Activated B cell treated with CpG ODN at 0.5 μM for 24 hours (primary cell): Measurements from ENCODE around the gene PDPK1. TPM values are rescaled to one million over a fixed set of nuclear protein-coding genes. Genes with fewer than 3 reads are reported as not detected.
A peak's percentile ranks its signal among the peaks of the same experiment; 100 is the strongest.
"Not testable (repeated sequence)": the region's sequence is repeated elsewhere in the genome, so short reads cannot be mapped to it uniquely, and the experiment has no call there.

Experiments used
- ATAC-seq: fragments of 200-7000 bp; cut with Tn5 transposase; one replicate; pipeline ENCODE4 v1.10.0; 2021; ENCODE audit warnings: low read depth, mild to moderate bottlenecking, moderate library complexity
- CTCF ChIA-PET: fragments of 350-600 bp; sonication (Branson Sonifier 250); formaldehyde crosslinking; loops from one replicate; lab custom pipeline; 2021; ENCODE audit warnings: antibody characterized with exemption; lab: Charles Lee
- POLR2A ChIA-PET: fragments of 350-600 bp; sonication (Branson Sonifier 250); formaldehyde crosslinking; loops from one replicate; lab custom pipeline; 2021; ENCODE audit warnings: antibody characterized with exemption; lab: Charles Lee
- DNase-seq: peaks from one replicate; pipeline ENCODE4 v3.0.0; 2022
- H3K27ac Mint-ChIP-seq: one replicate; pipeline ENCODE4 v1.8.0; 2020; ENCODE audit warnings: mixed read lengths
- H3K27me3 Mint-ChIP-seq: one replicate; pipeline ENCODE4 v1.8.0; 2021; ENCODE audit warnings: mixed read lengths
- H3K36me3 Mint-ChIP-seq: one replicate; pipeline ENCODE4 v1.8.0; 2021; ENCODE audit warnings: low read depth, mixed read lengths
- H3K4me1 Mint-ChIP-seq: one replicate; pipeline ENCODE4 v1.8.0; 2021; ENCODE audit warnings: mixed read lengths
- H3K4me3 Mint-ChIP-seq: one replicate; pipeline ENCODE4 v1.8.0; 2020; ENCODE audit warnings: mild to moderate bottlenecking, mixed read lengths
- H3K9me3 Mint-ChIP-seq: one replicate; pipeline ENCODE4 v1.8.0; 2020; ENCODE audit warnings: mixed read lengths
- CTCF ChIP-seq: fragments of 200-600 bp; IDR thresholded peaks from one replicate; pipeline ENCODE4 v1.8.0; 2022; ENCODE audit warnings: antibody characterized with exemption, mild to moderate bottlenecking
- intact Hi-C: fragments of 100-400 bp; cut with micrococcal nuclease; formaldehyde crosslinking; loops from one replicate; pipeline ENCODE4 v1.15.1; 2024
- total RNA-seq: library from RNA; stranded (reverse); gene quantifications from 2 replicates; pipeline ENCODE4 v1.2.3, GENCODE V29; 2022

Gene PDPK1
- total RNA-seq, 1 donor from 2014 or later = 62.0 TPM

- peak overlapping the region; percentile 44 for H3K4me3 Mint-ChIP-seq
- peaks cover 8% of the 10 kb centered on the region for H3K36me3 Mint-ChIP-seq
- TF ChIP-seq CTCF = no peak
- H3K27ac Mint-ChIP-seq = no peak overlapping the region
- peaks cover 44% of the 10 kb centered on the region for H3K4me1 Mint-ChIP-seq
- H3K27me3 Mint-ChIP-seq = no peaks in the 10 kb centered on the region
- POLR2A ChIA-PET = no interaction called here
- no peaks in the 10 kb centered on the region for H3K9me3 Mint-ChIP-seq
- CTCF ChIA-PET = no interaction called here
- intact Hi-C loops = loop anchor here (10.0 kb wide), 1 partner anchor 369 kb away; no protein-coding TSS in a partner anchor
- no peak for ATAC-seq
- no peak for DNase-seq
Measured at GRCh38 chr16:2535625-2536013, 2.2 kb upstream of the PDPK1 start.

- Mint-ChIP-seq H3K36me3 (peaks cover 15% of the 10 kb centered on the region), H3K4me3 (peak overlapping the region; percentile 77), H3K27ac (peak overlapping the region; percentile 86), H3K4me1 (peaks cover 44% of the 10 kb centered on the region)
- H3K9me3 Mint-ChIP-seq, CTCF ChIA-PET, H3K27me3 Mint-ChIP-seq, ATAC-seq: not testable (repeated sequence)
- DNase-seq = peak; percentile 7
- POLR2A ChIA-PET = interaction anchor here (0.5 to 1.8 kb wide), 2 partner anchors 24 to 832 kb away, joined by 3 to 8 read pairs; no protein-coding TSS in a partner anchor
- intact Hi-C loops = loop anchor here (10.0 kb wide), 1 partner anchor 365 kb away; no protein-coding TSS in a partner anchor
Measured at GRCh38 chr16:2539192-2539844, 1.5 kb downstream of the PDPK1 start.

- H3K9me3 Mint-ChIP-seq, ATAC-seq, H3K27me3 Mint-ChIP-seq: not testable (repeated sequence)
- H3K4me3 Mint-ChIP-seq = peak overlapping the region; percentile 77
- POLR2A ChIA-PET = interaction anchor here (0.5 to 1.8 kb wide), 3 partner anchors 11 to 833 kb away, joined by 3 to 8 read pairs (median 5); no protein-coding TSS in a partner anchor
- intact Hi-C loops = loop anchor here (10.0 kb wide), 1 partner anchor 365 kb away; no protein-coding TSS in a partner anchor
- peak; percentile 33 for DNase-seq
- H3K36me3 Mint-ChIP-seq = peaks cover 17% of the 10 kb centered on the region
- CTCF ChIA-PET = interaction anchor here (1.1 kb wide), 1 partner anchor 33 kb away, joined by 4 read pairs; no protein-coding TSS in a partner anchor
- peak overlapping the region; percentile 86 for H3K27ac Mint-ChIP-seq
- peaks cover 45% of the 10 kb centered on the region for H3K4me1 Mint-ChIP-seq
Measured at GRCh38 chr16:2539845-2540458, 2.1 kb downstream of the PDPK1 start.

- DNase-seq = peak; percentile 16
- peak; percentile 25 for ATAC-seq
- peaks cover 43% of the 10 kb centered on the region for H3K4me1 Mint-ChIP-seq
- peak overlapping the region; percentile 64 for H3K4me3 Mint-ChIP-seq
- H3K9me3 Mint-ChIP-seq, intact Hi-C loops, H3K27me3 Mint-ChIP-seq: not testable (repeated sequence)
- peaks cover 20% of the 10 kb centered on the region for H3K36me3 Mint-ChIP-seq
- ChIA-PET CTCF (interaction anchor here (1.1 kb wide), 1 partner anchor 34 kb away, joined by 4 read pairs; no protein-coding TSS in a partner anchor), POLR2A (interaction anchor here (0.6 to 1.8 kb wide), 4 partner anchors 8 to 34 kb away, joined by 3 to 8 read pairs (median 4); no protein-coding TSS in a partner anchor)
- H3K27ac Mint-ChIP-seq = peak overlapping the region; percentile 86
Measured at GRCh38 chr16:2540912-2541311, 3.1 kb downstream of the PDPK1 start.

GRCh38 chr16:2541409-2541808 is 3.6 kb downstream of the PDPK1 start:
- Mint-ChIP-seq H3K27ac (peak overlapping the region; percentile 86), H3K36me3 (peaks cover 20% of the 10 kb centered on the region), H3K4me1 (peaks cover 42% of the 10 kb centered on the region), H3K4me3 (peak overlapping the region; percentile 64)
- intact Hi-C loops, H3K27me3 Mint-ChIP-seq, CTCF ChIA-PET, ATAC-seq, H3K9me3 Mint-ChIP-seq, DNase-seq: not testable (repeated sequence)
- POLR2A ChIA-PET = interaction anchor here (0.8 kb wide), 1 partner anchor 9 kb away, joined by 4 read pairs; no protein-coding TSS in a partner anchor

- H3K27me3 Mint-ChIP-seq, intact Hi-C loops, POLR2A ChIA-PET, CTCF ChIA-PET, ATAC-seq, H3K27ac Mint-ChIP-seq, H3K9me3 Mint-ChIP-seq, H3K4me3 Mint-ChIP-seq, DNase-seq: not testable (repeated sequence)
- H3K36me3 Mint-ChIP-seq = peaks cover 18% of the 10 kb centered on the region
- H3K4me1 Mint-ChIP-seq = peaks cover 33% of the 10 kb centered on the region
Measured at GRCh38 chr16:2543771-2544170, 6.0 kb downstream of the PDPK1 start.

- H3K4me3 Mint-ChIP-seq, ATAC-seq, H3K27me3 Mint-ChIP-seq, CTCF ChIA-PET, H3K9me3 Mint-ChIP-seq, H3K4me1 Mint-ChIP-seq, H3K27ac Mint-ChIP-seq, H3K36me3 Mint-ChIP-seq, POLR2A ChIA-PET, intact Hi-C loops, DNase-seq: not testable (repeated sequence)
Measured at GRCh38 chr16:2550283-2550878, 12.6 kb downstream of the PDPK1 start.

- H3K4me1 Mint-ChIP-seq, H3K27ac Mint-ChIP-seq, H3K9me3 Mint-ChIP-seq, DNase-seq, CTCF ChIA-PET, H3K4me3 Mint-ChIP-seq, ATAC-seq, intact Hi-C loops, H3K27me3 Mint-ChIP-seq, H3K36me3 Mint-ChIP-seq: not testable (repeated sequence)
- POLR2A ChIA-PET = interaction anchor here (0.7 kb wide), 3 partner anchors 11 to 532 kb away, joined by 5 to 6 read pairs (median 5); partner anchors contain the start of gene NPW
Measured at GRCh38 chr16:2551420-2551889, 13.6 kb downstream of the PDPK1 start.

- DNase-seq, ATAC-seq, H3K4me1 Mint-ChIP-seq, H3K9me3 Mint-ChIP-seq, POLR2A ChIA-PET, H3K36me3 Mint-ChIP-seq, H3K27ac Mint-ChIP-seq, CTCF ChIA-PET, H3K27me3 Mint-ChIP-seq, H3K4me3 Mint-ChIP-seq, intact Hi-C loops: not testable (repeated sequence)
Measured at GRCh38 chr16:2554709-2555425, 17.0 kb downstream of the PDPK1 start.

- H3K27ac Mint-ChIP-seq, ATAC-seq, DNase-seq, intact Hi-C loops, CTCF ChIA-PET, H3K27me3 Mint-ChIP-seq, H3K4me1 Mint-ChIP-seq, H3K9me3 Mint-ChIP-seq, POLR2A ChIA-PET, H3K36me3 Mint-ChIP-seq, H3K4me3 Mint-ChIP-seq: not testable (repeated sequence)
Measured at GRCh38 chr16:2557150-2557549, 19.3 kb downstream of the PDPK1 start.
